Tibial artery (tissue), 4 donors: Measurements from ENCODE around the gene ZFAND3.

ENCODE experiments used
- DNase-seq, 2 donors: peaks; one replicate each; pipeline ENCODE4 v3.0.0-alpha.2; 2019
- H3K27ac ChIP-seq, 2 donors: fragments of 200-600 bp; sonication (generic) in 1 of 2; 1 replicate in 1 of 2; 2 replicates in 1 of 2; pipeline ENCODE4 v1.5.1; 2018 to 2019; ENCODE audit warnings: mild to moderate bottlenecking in 1 of 2
- H3K27me3 ChIP-seq, 2 donors: fragments of 200-600 bp; sonication (generic) in 1 of 2; one replicate each; pipeline versions ENCODE4 v1.5.1 to v1.6.0; 2016 to 2019
- H3K36me3 ChIP-seq, 3 donors: fragments of 200-600 bp; sonication (generic) in 2 of 3; one replicate each; pipeline ENCODE4 v1.5.1; 2016 to 2019; ENCODE audit warnings: mild to moderate bottlenecking in 2 of 3
- H3K4me1 ChIP-seq, 4 donors: fragments of 200-600 bp; sonication (generic) in 2 of 4; 1 replicate in 3 of 4; 2 replicates in 1 of 4; pipeline ENCODE4 v1.5.1; 2016 to 2019
- H3K4me3 ChIP-seq, 2 donors: fragments of 200-600 bp; sonication (generic) in 1 of 2; 1 replicate in 1 of 2; 2 replicates in 1 of 2; pipeline ENCODE4 v1.5.1; 2018 to 2019; ENCODE audit warnings: mild to moderate bottlenecking in 2 of 2
- H3K9me3 ChIP-seq, 3 donors: fragments of 200-600 bp; sonication (generic) in 1 of 3; one replicate each; pipeline ENCODE4 v1.5.1; 2016 to 2019
- CTCF ChIP-seq, 2 experiments: fragments of 200-600 bp in 1 of 2; fragments of 450-650 bp in 1 of 2; IDR thresholded peaks; one replicate each; pipeline ENCODE4 v1.5.1; 2017 to 2019; ENCODE audit warnings: antibody characterized with exemption in 2 of 2, mild to moderate bottlenecking in 1 of 2, moderate library complexity in 1 of 2
- intact Hi-C: fragments of 100-400 bp; cut with DNase I; formaldehyde crosslinking; loops from one replicate; pipeline ENCODE4 v1.15.0; 2023; ENCODE audit warnings: low total_unique reads

Gene ZFAND3

GRCh38 chr6:38155144-38155543, 335.6 kb downstream of the ZFAND3 start:
- intact Hi-C loops: no loop called here
- peak in 1 of 2 donors; percentile 18 for DNase-seq
- no peak overlapping the region for H3K27ac ChIP-seq
- H3K27me3 ChIP-seq: no peaks in the 10 kb centered on the region
- H3K4me3 ChIP-seq: no peak overlapping the region
- no peaks in the 10 kb centered on the region for H3K4me1 ChIP-seq
- no peak for TF ChIP-seq CTCF (IDR thresholded peaks at IDR 0.05)
- H3K9me3 ChIP-seq: no peaks in the 10 kb centered on the region
- peaks cover 9 to 31% (median 27%) of the 10 kb centered on the region in 3 donors for H3K36me3 ChIP-seq

- H3K9me3 ChIP-seq: no peaks in the 10 kb centered on the region
- no peak for TF ChIP-seq CTCF (IDR thresholded peaks at IDR 0.05)
- intact Hi-C loops: no loop called here
Measured at GRCh38 chr6:38155621-38156204, 336.2 kb downstream of the ZFAND3 start.

GRCh38 chr6:38156818-38157565, 337.5 kb downstream of the ZFAND3 start:
- intact Hi-C loops: no loop called here
- no peaks in the 10 kb centered on the region for H3K9me3 ChIP-seq
- no peak overlapping the region for H3K27ac ChIP-seq
- no peak for DNase-seq
- no peak for TF ChIP-seq CTCF (IDR thresholded peaks at IDR 0.05)
- peaks cover 9 to 28% (median 26%) of the 10 kb centered on the region in 3 donors for H3K36me3 ChIP-seq
- H3K4me1 ChIP-seq: no peaks in the 10 kb centered on the region
- H3K4me3 ChIP-seq: no peak overlapping the region
- H3K27me3 ChIP-seq: no peaks in the 10 kb centered on the region

More at GRCh38 chr6:38155621-38156204, 336.2 kb downstream of the ZFAND3 start:
- no peak overlapping the region for H3K27ac ChIP-seq
- DNase-seq: peak in 1 of 2 donors; percentile 7
- H3K4me3 ChIP-seq: no peak overlapping the region
- peaks cover 9 to 32% (median 31%) of the 10 kb centered on the region in 3 donors for H3K36me3 ChIP-seq
- H3K4me1 ChIP-seq: no peaks in the 10 kb centered on the region
- H3K27me3 ChIP-seq: no peaks in the 10 kb centered on the region

- Histone ChIP-seq H3K36me3 (peaks cover 4 to 19% (median 18%) of the 10 kb centered on the region in 3 donors), H3K27me3 (no peaks in the 10 kb centered on the region)
Measured at GRCh38 chr6:38157905-38158304, 338.4 kb downstream of the ZFAND3 start.

GRCh38 chr6:38158762-38159350, 339.3 kb downstream of the ZFAND3 start:
- Histone ChIP-seq H3K36me3 (peaks cover 0 to 9% (median 9%) of the 10 kb centered on the region in 3 donors), H3K4me1 (no peaks in the 10 kb centered on the region), H3K9me3 (no peaks in the 10 kb centered on the region), H3K27ac (no peak overlapping the region), H3K27me3 (no peaks in the 10 kb centered on the region), H3K4me3 (no peak overlapping the region)
- no peak for DNase-seq
- intact Hi-C loops: no loop called here
- no peak for TF ChIP-seq CTCF (IDR thresholded peaks at IDR 0.05)

More at GRCh38 chr6:38157905-38158304, 338.4 kb downstream of the ZFAND3 start:
- no peak overlapping the region for H3K27ac ChIP-seq
- H3K9me3 ChIP-seq: no peaks in the 10 kb centered on the region
- no peak overlapping the region for H3K4me3 ChIP-seq
- intact Hi-C loops: no loop called here
- no peaks in the 10 kb centered on the region for H3K4me1 ChIP-seq
- no peak for TF ChIP-seq CTCF (IDR thresholded peaks at IDR 0.05)
- DNase-seq: no peak
